ENCODE measurements around the gene KREMEN2.
A peak's percentile ranks its signal among the peaks of the same experiment; 100 is the strongest.
"Not testable (repeated sequence)": the region's sequence is repeated elsewhere in the genome, so short reads cannot be mapped to it uniquely, and the experiment has no call there.

KREMEN2 gene

GRCh38 chr16:2942045-2942444 lies 22.0 kb upstream of the KREMEN2 start:
- DNase-seq = no peak

GRCh38 chr16:2943716-2944115 lies 20.4 kb upstream of the KREMEN2 start:
- DNase-seq = not testable (repeated sequence)

- DNase-seq = no peak
Measured at GRCh38 chr16:2946649-2947048, 17.4 kb upstream of the KREMEN2 start.

- DNase-seq = no peak
Measured at GRCh38 chr16:2948807-2949704, 15.0 kb upstream of the KREMEN2 start.

GRCh38 chr16:2949705-2950352 lies 14.2 kb upstream of the KREMEN2 start:
- DNase-seq = no peak

- no peak for DNase-seq
Measured at GRCh38 chr16:2950353-2950724, 13.7 kb upstream of the KREMEN2 start.

- DNase-seq = no peak
Measured at GRCh38 chr16:2950773-2951172, 13.3 kb upstream of the KREMEN2 start.

- DNase-seq = no peak
Measured at GRCh38 chr16:2952679-2953078, 11.4 kb upstream of the KREMEN2 start.

- no peak for DNase-seq
Measured at GRCh38 chr16:2953706-2954627, 10.1 kb upstream of the KREMEN2 start.

GRCh38 chr16:2954656-2955381 lies 9.3 kb upstream of the KREMEN2 start:
- no peak for DNase-seq

- no peak for DNase-seq
Measured at GRCh38 chr16:2955438-2955778, 8.7 kb upstream of the KREMEN2 start.

GRCh38 chr16:2955779-2956578 lies 8.1 kb upstream of the KREMEN2 start:
- DNase-seq = no peak

GRCh38 chr16:2956579-2956956 lies 7.5 kb upstream of the KREMEN2 start:
- no peak for DNase-seq

- DNase-seq = no peak
Measured at GRCh38 chr16:2959206-2959605, 4.9 kb upstream of the KREMEN2 start.

GRCh38 chr16:2960183-2961010 lies 3.7 kb upstream of the KREMEN2 start:
- no peak for DNase-seq

- DNase-seq = no peak
Measured at GRCh38 chr16:2962334-2963073, 1.6 kb upstream of the KREMEN2 start.

- DNase-seq = no peak
Measured at GRCh38 chr16:2963074-2963722, 877 bp upstream of the KREMEN2 start.

GRCh38 chr16:2964475-2965336 lies 631 bp downstream of the KREMEN2 start:
- DNase-seq = peak; percentile 56 to 67
